ENCODE results near the gene USHBP1. TPM values are rescaled to one million over a fixed set of nuclear protein-coding genes. Genes with fewer than 3 reads are reported as not detected.

USHBP1 gene
- total RNA-seq, 1 donor from 2014 or later, result 0.64 TPM

GRCh38 chr19:17240062-17240752 lies 24.3 kb downstream of the USHBP1 start:
- no peak for ATAC-seq

DNA sequence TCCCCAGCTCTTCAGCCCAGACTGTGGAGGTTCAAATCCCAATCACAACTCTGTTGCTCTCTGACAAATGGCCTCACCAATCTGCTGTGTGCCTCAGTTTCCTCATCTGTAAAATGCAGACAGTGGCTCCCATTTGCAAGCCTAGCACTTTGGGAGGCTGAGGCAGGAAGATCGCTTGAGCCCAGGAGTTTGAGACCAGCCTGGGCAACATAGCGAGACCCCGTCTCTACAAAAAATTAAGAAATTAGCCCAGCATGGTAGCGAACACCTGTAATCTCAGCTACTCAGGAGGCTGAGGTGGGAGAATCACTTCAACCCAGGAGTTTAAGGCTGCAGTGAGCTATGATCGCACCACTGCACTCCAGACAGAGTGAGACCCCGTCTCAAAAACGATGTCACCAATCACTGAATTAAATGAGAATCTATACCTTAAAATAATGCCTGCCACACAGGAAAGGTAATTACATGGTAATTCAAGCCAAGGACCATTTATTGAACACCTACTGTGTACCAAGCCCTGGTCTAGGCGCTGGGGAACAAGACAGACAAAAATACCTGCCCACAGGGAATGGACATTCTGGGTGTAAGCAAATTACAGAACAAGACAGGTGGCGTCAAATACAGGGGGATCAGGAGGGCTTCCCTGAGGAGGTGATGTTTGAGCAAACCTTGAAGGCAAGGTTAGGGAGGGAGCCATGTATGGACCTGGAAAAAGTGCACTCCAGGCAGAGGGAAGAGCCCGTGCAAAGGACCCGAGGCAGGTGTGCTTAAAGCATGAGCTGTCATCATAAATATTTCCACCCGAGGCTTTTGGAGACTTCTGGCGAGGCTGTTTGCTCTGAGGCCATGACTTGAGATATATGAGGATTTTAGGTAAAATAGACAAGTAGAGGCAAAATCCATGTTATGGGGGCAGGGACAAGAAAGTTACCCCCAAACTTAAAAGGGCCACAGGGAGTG lies 26.5 kb downstream of the USHBP1 start:
- ATAC-seq, result no peak

DNA sequence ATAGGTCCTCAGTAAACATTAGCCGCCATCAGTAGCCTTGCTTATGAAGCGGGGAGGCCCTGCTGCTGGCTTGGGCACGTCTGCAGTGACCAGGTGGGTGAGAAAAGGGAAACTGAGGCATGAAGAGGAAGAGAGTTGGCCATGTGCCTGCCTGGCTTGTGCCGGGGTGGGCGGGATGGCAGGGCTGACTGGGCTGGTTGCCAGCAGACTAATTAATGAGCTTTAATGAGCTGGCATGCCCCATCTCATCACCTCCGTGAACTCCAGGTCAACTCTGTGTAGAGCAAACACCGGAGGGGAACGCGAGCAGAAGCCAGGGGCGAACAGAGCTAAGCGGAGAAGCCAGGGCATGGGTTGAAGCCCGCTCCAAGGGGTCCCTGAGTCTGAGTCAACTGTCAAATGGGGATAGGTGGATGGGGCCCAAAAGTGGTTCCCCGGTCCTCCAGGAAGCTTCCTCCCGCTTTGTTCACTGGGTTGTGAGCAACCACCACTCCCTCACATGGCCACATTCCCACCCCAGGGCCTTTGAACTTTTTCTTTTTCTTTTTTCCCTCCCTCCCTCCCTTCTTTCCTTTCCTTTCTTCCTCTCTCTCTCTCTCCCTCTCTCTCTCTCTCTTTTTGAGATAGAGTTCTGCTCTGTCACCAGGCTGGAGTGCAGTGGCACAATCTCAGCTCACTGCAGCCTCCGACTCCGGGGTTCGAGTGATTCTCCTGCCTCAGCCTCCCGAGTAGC lies 27.6 kb downstream of the USHBP1 start:
- no peak for ATAC-seq

- peak; percentile 8 for ATAC-seq
These were observed 28.4 kb downstream of the USHBP1 start for GRCh38 chr19:17235971-17236777.

- ATAC-seq, result peak; percentile 75
These were observed 29.1 kb downstream of the USHBP1 start for GRCh38 chr19:17235300-17235970.

GRCh38 chr19:17234911-17235299 lies 29.6 kb downstream of the USHBP1 start:
- peak; percentile 60 for ATAC-seq

- ATAC-seq, result no peak
These were observed 32.3 kb downstream of the USHBP1 start for GRCh38 chr19:17232258-17232657.

GRCh38 chr19:17229890-17230289 lies 34.7 kb downstream of the USHBP1 start:
- ATAC-seq, result no peak

DNA sequence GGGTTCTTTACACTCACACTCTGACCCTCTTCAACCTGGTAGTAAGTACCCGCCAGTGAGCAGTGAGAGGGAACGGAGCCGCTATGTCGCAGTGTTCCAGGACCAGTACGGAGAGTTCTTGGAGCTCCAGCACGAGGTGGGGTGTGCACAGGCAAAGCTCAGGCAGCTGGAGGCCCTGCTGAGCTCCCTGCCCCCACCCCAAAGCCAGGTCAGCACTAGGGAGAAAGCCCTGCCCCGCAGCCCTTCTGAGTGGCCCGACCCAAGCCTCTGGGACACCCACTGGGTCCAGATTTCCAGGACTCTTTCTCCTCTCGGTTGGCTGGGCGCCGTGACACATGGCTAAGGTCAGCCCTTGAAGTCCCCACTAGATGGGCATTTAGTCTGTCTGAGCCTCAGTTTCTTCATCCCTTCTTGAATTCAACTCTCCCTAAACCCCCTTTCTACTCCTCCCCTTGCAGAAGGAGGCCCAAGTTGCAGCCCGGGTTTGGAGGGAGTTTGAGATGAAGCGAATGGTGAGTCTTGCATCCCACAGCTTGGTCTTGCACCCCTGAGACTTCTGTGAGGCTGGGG lies 36.7 kb downstream of the USHBP1 start:
- ATAC-seq, result no peak

DNA sequence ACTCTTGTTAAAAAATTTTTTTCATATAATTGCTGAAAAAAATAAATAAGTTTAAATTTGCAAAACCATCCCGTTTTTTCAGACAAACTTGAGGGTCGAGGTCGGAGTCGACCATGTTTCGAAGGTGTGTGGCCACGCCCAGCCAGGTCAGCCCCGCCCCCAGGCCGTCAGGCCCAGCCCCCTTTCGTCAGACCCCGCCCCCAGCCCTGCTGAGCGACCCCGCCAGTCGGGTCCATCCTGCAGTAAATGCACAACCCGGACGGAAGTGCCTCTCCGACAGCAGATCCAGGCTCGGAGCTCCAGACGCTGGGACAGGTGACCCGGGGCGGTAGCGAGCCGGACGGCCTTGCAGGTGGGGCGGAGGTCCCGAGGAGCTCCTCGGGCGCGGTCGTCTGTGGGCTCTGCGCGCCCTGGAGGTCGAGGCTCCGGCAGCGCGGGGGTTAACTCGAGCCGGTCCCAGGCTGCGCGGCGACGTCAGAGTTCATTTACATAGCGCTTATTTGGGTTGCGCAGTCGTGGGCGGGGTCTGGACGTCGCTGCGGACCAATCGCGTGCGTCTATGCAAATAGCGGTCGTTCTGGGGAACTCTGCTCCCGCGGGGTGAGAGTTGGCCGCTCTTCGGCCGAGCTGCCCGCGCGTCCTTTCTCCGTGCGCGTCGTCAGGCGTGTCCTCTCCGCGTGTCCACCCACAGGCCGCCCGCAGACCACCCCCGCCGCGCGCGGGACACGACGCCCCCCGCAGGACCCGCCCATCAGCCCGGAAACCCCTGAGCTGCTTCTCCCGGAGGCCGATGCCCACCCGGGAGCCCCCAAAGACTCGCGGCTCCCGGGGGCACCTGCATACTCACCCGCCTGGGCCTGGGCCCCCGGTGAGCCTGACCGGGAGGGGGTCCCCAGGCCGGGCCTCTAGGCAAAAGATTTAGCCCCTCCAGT lies 38.3 kb downstream of the USHBP1 start, which contains the start of gene OCEL1:
Gene OCEL1, plus strand, starts transcription at position 225 of the 932 bp plus-strand sequence. Its CDS starts 22 bp downstream, at position 247.
- peak; percentile 94 for ATAC-seq

DNA sequence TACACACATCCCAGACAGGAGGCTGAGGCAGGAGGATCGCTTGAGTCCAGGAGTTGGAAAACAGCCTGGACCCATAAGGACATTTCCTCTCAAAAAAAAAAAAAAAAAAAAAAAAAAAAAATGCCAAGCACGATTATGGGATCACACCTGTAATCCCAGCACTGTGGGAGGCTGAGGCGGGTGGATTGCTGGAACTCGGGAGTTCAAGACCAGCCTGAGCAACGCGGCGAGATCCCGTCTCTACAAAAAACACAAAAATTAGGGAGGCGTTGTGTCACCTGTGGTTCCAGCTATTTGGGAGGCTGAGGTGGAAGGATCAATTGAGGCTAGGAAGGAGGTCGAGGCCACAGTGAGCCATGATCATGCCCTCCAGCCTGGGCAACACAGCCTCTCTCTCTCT lies 39.5 kb downstream of the USHBP1 start:
- ATAC-seq, result no peak

DNA sequence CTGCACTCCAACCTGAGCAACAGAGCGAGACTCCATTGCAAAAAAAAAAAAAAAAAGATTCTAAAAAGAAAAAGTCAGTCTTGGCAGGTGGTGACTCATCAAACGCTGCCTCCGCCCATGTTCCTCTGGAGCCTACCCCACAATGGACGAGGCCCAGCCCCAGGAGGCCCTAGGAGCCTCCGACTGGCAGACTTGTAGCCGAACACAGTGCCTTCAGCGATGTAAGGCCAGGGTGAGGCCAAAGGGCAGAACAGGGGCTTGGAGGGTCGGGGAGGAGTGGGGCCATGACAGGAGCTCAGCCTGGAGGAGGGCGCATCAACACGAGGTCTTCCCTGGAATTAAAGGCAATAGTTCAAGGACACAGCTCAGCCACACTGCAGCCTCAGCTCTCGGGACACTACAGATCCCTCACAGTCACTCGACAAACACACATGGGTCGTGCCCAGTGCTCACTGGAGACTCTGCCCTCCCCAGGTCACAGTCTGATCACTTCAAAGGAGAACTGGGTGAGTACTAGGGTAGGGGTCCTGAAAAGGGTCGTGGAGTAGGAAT lies 44.3 kb downstream of the USHBP1 start:
- ATAC-seq, result peak; percentile 63

DNA sequence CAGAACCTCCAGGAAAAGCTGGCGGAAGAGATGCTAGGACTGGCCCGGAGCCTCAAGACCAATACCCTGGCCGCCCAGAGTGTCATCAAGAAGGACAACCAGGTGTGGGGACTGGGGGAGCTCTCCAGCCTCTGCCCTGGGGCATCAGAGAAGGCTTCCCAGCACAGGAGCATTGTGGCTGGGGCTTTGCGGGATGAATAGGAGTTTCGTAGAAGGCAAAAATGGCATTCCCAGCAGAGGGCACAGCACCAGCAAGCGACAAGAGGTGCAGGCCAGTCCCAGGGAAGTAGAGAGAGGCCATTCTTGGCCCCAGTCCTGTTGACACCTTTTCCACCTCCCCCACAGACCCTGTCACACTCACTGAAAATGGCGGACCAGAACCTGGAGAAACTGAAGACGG lies 45.3 kb downstream of the USHBP1 start:
- no peak for ATAC-seq

DNA sequence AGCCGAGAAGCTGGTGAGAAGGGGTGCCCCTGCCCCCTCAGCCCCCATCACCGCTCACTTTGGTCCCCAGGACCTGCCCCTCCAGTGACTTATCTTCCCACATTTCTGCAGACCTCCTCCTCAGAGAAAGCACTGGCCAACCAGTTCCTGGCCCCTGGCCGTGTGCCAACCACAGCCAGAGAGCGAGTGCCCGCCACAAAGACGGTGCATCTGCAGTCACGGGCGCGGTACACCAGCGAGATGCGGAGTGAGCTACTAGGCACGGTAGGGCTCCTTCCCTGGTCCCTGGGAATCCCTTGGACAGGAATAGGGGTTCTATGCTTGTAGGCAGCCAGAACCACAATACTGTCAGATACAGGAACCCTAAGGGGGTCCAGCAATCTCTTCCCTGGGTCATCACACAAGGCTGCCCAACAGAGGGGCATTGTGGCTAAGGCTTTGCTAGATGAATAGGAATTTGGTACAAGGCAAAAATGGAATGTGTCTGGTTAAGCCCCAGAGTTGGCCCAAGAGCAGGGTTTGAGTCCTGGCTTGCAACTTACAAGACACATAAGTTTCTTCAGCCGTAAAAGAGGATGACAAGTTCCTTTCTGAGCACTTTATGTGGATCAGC lies 48.4 kb downstream of the USHBP1 start:
- no peak for ATAC-seq

DNA sequence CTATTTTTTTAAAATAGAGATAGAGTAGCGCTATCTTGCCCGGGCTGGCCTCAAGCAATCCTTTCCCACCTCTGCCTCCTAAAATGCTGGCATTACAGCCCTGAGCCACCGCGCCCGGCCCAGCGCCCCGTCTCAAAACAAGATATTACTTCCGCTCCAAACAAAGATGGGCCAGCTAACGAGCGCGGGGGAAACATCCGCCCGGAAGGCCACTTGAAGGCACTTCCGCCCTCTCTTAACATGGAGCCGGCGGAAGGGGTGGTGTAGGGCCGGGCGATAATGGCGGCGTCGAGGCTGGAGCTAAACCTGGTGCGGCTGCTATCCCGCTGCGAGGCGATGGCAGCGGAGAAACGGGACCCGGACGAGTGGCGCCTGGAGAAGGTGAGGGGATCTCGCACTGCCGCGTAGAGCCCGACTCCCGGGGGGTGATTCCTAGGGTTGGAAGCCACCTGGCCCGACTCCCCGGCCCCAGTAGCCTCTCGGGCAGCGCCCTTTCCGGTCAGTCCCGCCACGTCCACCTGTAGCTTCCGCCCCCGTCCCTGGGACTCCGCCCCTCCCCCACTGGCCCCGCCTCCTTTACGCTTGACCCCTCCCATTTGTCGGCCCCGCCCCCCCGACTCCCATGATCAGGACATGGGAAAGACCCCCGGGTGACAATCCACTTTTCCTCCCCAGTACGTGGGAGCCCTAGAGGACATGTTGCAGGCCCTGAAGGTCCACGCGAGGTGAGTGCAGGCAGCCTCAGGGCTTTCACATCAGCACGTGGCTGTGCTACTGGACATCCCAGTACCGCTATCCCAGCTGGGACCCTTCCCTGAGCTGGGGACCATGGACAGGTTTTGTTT lies 49.2 kb downstream of the USHBP1 start, which contains the start of gene USE1:
Gene USE1, plus strand, starts transcription at position 231 of the 845 bp plus-strand sequence. Its CDS starts 49 bp downstream, at position 280.
- peak; percentile 85 for ATAC-seq

- ATAC-seq, result no peak
These were observed 49.9 kb downstream of the USHBP1 start for GRCh38 chr19:17214508-17215126.

DNA sequence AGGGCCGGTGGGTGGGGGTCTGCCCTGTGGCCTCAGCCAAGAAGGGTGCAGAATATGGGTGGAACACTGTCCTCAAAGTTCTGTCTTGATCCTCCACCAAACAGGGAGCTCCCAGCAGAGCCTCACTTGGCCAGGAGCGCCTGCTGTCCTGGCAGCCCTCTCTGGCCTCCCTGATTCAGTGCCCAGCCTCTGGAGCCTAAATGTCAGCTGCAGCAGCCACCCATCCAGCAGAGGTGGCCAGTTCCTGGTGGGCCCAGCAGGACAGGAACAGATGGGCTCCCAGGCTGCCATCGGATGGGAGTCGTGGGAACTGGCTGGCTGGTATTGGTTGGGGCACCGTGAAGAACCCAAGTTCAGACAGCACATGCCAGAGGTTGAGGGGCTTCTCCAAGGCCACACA lies 51.2 kb downstream of the USHBP1 start:
- no peak for ATAC-seq
